HG03378 (cell line): ENCODE results near the gene LY6G6F.
A peak's percentile ranks its signal among the peaks of the same experiment; 100 is the strongest.

Experiments used
- ATAC-seq: cut with Tn5 transposase; IDR thresholded peaks from one replicate; pipeline ENCODE4 v1.9.1; 2021; ENCODE audit warnings: mild to moderate bottlenecking, moderate library complexity; ENCODE audit not compliant: unreplicated experiment

LY6G6F gene

DNA sequence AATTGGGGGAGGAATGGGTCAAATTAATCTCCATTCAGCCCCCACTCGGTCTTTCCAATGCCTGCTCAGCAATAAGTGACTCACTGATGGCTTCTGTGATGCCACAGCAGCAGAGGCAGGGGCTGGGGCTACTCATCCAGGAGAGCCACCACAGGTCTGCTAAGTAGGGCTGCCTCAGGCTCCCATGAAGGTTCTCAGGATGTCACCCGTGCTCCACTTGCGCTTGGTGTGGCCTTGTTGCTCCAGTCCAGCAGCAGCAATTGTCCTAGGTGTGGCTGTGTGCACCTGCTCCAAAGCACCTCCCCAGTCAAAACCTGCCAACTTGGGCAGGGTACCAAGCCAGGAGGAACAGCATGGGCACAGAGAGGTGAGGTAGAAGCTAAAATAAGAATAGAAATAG lies 15.5 kb downstream of the LY6G6F start:
- no peak for ATAC-seq

DNA sequence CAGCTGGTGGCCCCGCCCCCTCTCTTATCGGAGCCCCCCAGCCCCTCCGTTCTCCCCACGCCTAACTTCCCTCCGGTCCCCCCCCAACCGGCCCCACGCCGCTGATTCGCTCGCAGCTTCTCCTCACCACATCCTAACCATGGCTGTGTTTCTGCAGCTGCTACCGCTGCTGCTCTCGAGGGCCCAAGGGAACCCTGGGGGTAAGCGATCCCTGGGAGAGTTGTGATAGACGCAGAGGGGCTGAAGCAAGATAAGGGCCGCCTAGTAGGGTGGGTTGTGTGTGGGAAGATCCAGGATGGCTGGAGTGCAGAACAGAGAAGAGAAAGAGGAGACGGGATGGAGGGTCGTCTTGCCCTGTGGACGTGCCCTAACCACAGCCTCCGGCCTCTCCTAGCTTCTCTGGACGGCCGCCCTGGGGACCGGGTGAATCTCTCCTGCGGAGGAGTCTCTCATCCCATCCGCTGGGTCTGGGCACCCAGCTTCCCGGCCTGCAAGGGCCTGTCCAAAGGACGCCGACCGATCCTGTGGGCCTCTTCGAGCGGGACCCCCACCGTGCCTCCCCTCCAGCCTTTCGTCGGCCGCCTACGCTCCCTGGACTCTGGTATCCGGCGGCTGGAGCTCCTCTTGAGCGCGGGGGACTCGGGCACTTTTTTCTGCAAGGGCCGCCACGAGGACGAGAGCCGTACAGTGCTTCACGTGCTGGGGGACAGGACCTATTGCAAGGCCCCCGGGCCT lies 16.7 kb downstream of the LY6G6F start, which contains the start of gene MPIG6B:
MPIG6B (plus strand) TSS at position 129 of the 735 bp plus-strand sequence; CDS start at position 140, 11 bp downstream.
- no peak for ATAC-seq

DNA sequence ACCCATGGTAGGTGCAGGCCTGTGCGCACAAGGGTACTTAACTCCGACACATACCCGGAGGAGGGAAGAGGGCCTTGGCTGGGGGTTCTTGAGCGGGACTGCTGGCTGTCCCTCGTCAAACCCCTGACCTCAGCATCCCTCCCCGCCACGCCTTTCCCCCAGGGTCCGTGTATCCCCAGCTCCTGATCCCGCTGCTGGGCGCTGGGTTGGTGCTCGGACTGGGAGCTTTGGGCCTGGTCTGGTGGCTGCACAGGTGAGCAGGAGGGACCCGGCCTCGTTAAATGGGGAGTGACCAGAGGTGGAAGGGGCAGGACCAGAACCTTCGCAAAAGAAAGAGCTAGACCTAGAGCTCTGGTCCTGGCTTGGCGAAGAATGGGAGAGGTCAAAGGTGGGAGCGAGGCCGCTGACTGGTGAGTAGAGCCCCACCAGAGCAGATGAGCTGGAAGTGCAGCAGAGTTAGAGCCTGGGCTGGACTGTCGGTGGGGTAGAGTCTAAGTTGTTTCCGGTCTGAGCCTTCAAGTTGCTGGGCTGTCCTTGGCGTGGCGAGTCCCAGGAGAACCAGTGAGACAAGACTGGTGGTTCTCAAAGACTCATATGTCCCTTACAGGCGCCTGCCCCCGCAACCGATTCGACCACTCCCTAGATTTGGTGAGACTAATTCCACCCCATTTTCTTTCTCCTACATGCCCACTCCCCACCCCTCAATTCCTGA lies 17.5 kb downstream of the LY6G6F start:
- ATAC-seq: no peak

DNA sequence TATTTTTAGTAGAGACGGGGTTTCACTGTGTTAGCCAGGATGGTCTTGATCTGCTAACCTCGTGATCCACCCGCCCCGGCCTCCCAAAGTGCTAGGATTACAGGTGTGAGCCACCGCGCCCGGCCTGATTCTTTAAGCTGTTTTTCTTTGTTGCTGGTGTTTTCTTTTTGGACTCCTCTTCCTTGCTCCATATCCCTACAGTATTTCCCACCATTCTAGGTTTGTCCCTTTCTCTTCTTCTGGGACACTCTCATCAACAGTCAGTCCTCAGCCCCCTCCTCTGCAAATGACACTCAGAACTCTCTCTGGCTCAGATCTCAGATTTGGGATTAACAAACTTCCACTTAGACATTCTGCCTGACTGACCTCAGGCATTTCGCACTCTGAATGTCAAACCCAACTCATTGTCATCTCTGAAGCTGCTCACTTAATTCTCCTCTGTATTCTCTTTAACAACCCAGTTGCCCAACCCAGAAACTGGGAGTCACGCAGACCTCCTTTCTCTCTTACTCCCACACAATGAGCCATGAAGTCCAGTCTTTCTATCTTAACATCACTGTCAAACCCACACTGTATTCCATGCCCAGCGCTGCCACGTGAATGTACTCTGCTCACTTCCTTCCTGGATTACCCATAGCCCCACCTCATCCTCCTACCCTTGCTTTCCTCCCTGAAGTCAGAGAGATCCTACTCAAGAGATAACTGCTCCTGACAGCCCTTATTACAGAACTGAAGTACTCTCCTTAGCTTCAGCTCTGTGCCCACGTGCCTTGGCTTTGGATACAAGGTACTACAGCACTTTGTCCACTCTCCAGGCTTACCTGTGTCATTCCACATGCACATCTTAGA lies 19.1 kb downstream of the LY6G6F start:
- no peak for ATAC-seq

DNA sequence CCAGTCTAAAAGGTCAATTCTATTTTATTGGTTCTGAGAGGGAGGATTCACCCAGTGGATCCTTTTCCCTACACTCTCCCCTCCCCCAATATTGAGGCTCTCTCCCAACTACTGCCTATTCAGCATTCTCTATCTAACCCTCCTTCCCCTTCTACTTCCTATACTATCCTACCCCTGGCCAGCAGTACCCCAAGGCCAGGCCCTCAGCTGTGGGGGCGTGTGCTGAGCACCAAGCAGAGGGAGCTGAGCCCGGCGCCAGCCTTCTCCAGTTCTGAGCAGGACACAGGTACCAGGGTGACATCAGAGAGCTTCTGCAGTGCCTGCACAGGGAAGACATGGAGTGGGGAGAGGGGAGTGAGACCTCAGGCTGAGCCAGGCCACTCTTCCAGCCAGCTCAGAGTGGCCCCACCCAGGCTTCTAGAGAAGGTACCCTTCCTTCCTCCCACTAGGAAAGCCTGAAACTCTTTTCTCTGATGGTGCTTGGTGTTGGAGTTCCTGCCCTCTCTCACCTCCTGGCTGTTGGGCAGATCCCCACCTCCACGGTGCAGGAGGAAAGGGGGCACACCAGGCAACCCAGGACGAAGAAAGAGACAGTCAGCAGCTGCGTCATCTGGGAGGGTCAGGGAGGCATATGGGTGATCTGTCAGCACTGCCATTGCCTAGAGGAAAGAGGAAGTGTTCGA lies 20.5 kb downstream of the LY6G6F start:
- peak; percentile 51 for ATAC-seq

DNA sequence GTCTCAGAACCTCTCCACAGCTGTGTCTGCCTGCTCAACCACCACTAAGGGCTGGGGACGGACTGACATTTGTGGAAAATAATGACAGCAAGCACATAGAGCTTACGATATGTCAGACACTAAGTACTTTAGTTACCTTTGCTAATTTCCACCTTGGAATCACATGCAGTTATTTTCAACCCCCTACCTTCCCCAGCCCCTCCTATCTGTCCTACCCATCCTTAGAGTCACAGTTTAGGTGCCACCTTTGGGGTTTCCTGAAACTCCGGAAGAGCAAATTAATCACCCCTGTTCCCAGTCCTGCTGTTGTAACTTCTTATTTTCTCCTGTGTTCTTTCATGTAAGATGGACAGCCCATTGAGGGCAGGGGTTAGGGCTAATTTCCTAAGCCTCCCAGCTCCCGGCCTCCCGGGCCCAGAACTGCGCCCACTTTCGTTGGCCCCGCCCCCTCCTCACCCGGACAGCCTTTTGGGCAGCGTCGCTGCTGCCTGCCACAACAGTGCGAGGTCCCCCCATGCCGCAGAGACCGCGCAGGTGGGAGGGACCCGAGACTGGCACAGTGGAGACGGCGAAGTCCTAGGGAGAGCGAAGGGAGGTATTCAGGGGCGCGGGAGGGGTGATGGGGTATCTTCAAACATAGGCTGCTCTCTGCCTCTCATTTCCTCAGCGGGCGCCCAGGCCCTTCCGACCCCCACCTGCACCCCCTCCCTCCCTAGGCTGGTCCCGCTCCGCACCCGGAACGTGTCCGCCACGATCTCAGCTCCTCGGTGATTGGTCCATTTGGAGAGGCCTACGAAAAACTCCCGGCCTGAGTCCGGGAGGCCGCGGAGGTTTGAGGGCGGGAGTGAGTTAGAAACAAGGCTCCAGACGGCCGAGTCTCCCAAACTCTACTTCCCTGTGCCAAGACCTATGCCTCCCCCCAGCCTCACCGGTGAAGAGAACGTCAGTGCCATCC lies 21.3 kb downstream of the LY6G6F start:
- ATAC-seq: peak; percentile 3

DNA sequence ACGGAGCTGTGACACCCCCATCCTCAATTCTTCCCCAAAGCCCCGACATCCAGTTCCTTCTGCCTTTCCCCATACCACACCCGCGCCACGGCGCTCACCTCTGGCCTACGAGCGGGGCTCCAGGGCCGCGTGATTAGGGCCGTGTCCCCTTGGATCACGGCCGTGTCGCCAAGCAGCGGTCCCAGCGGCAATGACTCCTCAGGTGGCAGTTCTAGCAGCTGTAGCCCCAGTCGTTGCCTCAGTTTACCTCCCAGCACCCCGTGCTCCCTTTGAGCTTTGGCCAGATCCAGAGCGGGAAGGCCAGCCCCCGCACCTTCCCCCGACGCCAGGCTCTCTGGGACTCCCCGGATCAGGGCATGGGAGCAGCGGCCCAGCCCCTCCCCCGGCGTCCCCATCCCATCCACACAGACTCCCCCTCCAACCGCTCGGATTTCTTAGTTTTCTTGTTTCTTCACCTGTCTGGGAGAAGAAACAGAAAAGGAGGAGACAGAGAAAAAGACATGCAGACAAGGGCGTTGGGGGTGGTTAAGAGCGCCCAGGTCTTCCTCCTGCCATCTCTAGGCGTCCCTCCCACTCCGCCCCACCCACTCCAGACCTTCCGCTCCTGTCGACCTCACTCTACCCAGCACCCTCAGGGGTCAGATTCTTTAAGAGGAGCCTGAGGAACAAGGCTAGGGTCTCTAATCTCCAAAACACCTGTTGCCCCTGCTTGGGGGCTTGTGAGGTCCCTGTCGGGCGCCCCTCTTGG lies 22.3 kb downstream of the LY6G6F start, which contains the start of gene DDAH2:
DDAH2 (minus strand) TSS at position 533 of the 748 bp plus-strand sequence; CDS start at position 395, 138 bp downstream.
- ATAC-seq: no peak

DNA sequence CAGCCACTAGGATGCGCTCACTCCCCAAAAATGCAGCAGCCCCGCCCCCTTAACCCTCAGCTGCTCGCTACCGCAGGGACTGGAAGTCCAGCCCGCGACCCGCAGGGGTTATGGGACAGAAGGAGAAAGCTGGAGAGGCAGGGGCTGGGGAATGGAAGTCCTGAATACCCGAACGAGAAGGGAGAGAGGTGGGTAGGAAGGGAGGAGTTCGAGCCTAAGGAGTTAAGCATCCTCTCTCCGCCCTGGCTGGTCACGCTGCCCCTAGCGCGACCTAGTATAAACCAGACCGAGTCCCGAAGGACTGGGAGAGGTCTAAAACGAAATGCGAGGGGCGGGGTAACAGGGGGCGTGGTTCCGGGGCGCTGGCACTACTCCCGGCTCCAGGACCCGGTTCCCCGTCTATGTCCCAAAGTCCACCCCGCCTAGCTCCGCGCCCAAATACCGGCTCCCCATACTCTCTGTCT lies 22.9 kb downstream of the LY6G6F start:
- no peak for ATAC-seq

DNA sequence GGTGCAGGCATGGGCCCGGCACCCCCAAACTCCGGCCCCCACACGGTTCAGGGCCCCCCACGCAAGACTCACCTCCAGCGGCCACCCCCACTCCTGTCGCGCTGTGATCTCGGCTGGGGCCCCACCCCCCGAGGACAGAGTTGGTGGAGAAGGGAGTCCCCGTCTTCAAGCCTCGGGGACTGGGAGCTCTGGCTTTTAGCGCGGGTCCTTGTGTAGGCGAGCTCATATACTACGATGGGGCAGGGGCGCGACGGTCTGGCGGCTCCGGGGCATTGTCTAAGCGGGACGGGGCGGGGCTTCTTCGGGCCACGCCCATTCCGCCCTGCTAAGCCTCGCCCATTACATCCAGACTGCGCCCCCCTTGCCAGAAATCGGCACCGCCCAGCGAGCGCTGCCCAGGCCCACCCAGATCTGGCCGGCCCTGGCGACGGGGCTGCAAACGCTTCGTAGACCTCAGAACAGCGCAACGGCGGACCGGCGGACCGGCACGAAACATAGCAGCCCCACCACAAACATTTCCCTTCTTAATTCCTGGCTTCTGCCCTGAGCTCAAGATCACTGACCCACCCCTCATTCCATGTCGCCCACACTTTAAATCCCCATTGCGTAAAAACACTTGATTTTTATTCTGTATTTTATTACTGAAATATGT lies 23.4 kb downstream of the LY6G6F start:
- no peak for ATAC-seq

DNA sequence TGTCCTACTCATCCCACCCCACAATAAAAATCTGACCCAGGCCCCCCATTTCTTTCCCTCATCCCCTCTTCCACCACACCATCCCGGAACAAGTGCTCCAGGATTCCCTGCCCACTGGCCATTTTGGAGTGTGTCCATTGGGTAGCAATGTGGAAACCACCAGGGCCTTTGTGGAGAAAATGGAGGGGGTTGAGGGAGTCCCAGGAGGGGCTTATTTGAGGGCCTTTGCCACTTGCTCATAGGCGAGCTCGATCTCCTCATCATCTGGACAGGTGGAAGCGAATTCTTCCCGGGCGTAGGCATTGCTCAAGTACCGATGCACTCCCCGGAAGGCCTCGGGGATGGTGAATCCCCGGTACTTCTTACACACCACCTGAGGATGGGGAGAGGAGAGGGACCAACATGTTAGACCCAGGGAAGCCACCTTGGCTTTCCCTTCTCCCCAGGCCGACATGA lies 24.0 kb downstream of the LY6G6F start:
- ATAC-seq: no peak

DNA sequence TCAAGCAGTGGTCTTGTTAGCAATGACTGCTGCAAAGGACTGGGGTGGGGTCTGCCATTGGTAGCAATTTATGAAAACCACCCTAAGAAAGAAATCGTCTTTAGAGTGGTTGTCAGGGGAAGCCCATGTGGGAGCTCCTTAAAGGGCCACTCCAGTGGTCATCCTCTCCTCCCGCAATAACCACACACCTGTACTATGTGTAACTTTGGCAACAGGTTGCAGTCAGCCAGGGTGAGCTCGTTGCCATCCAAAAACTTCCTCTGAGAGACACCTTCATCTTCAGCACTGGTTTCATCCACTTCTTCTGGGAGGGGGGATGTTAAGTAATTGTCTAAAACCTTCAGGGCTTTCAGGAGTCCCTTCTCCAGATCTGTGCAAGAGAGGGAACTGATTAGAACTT lies 25.4 kb downstream of the LY6G6F start:
- ATAC-seq: no peak

DNA sequence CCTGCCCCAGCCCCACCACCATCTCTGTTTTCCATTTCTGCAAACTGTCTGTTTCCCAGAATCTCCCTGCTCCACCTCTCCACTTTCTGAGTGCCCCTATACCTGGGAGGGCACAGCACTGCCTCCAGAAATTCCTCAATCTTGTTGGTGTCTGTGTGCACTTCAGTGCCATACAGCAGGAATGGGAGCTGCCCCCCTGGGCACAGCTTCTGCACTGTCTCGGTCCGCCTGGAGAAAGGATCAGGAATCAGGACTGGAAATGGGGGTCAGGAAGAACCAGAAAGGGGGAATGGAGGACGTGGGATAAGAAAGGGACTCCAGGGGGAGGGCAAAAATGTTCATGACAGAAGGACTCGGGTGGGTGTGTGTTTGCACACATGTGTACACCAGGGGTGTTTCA lies 27.1 kb downstream of the LY6G6F start:
- ATAC-seq: no peak

DNA sequence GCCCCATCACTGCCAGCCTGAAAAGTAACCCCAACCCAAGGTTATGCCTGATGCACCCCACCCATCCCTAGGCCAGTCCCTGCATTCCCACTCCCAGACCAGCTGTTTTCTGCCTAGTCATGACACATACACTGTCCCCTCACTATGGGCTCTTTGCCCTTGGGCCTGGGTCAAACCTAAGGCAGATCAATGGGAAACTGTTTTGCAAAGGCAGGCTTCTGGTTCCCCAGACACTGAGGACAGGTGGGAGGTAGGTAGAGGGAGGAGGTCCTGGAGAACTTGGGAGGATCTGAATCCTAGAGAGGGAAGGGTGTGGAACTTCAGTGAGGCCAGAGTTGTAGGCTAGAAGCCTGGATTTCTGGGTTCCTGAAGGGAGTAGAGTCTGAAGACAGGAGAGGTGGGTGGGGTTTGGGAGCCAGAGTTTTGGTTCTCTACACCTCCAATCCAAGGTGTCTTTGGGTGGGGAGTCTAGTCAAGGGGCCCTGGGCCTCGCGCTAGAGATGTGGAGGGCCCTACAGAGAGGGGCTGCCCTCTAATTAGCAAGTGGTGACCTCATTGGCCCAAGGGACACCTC lies 27.7 kb downstream of the LY6G6F start:
- ATAC-seq: no peak

DNA sequence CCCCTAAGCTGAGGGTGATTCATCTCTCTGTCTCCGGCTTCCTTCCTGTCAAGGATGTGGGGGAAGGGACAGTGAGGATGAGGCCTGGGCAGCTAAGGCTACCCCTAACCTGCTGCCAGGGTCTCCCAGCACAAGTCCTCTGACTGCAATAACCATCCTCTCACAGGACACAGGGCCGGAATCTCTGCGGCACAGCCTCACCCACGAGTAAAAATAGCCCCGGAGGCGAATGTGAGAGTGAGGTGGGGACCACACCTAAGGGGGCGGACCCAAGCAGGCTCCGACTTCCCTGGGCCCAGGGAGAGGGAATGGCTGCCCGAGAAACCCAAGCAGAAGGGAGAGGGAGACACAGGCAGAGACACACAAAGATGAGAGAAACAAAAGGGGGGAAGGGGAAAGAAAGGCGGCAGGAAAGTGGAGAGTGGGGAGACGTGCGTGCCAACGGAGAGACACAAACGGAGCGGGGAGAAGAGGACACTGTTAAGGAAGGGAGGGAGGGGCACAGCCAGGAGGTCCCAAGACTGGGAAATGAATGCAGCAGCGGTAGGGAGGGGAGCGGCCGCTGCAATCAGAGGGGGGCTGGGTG lies 28.2 kb downstream of the LY6G6F start:
- ATAC-seq: no peak

DNA sequence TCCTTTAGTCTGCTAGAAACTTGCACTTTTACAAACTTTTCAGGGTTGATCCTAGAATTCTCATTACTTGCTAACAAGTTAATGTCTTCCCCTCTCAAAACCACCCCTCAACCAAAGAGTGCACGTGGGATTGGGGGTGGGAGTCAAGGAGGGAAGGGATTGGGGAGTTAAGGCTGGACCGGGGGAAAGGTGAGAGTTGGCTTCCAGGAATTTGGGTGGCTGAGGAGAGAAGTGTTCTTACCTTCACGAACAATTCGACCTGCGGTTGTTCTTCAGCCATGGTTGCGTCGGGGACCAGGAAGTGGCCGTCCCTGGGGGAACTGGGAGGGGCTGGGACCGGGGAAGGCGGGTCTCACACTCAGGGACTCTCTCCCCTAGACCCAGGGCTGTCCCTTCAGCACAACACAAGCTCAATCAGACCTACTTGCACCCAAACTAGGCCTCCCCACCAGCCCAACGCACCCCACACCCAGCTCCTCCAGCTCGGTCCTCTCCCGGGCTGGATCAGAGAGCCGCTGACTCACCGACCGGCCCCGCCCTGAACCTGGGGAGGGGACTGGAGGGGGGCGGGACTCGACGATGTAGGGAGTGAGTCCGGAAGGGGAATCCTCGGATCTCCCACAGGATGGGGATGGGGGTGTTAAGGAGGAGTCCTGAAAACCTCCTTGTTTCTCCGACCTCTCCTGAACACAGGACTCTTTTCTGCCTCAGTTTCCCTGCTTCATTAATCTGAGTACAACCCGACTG lies 29.5 kb downstream of the LY6G6F start, which contains the start of gene CLIC1:
CLIC1 (minus strand) TSS at position 510 of the 747 bp plus-strand sequence; CDS start at position 280, 230 bp downstream.
- ATAC-seq: no peak

DNA sequence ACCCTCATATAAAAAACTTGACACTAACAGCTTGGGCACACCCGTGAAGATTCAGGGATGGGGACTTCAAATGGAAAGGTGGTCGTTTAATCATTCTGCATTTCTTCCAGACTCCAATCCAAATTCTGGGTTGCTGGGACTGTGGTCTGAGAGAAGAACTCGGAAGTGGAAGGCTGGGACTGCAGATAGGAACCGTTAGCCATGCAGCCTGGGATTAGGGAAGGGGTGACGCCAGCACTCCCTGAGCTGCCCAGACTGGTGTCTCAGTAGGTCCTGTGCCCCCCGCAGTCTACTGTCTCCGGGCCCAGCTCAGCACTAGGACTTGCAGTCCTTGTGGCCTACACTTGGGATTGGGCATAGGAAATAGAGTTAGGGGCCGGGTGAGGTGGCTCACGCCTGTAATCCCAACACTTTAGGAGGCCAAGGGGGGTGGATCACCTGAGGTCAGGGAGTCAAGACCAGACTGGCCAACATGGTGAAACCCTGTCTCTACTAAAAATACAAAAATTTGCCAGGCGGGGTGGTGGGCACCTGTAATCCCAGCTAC lies 30.2 kb downstream of the LY6G6F start:
- no peak for ATAC-seq
